IMR-90 (cell line): ENCODE data around the gene NFKBIA. TPM values are rescaled to one million over a fixed set of nuclear protein-coding genes. Genes with fewer than 3 reads are reported as not detected.
A peak's percentile ranks its signal among the peaks of the same experiment; 100 is the strongest.

Source experiments
- ATAC-seq: fragments of 200-7000 bp; cut with Tn5 transposase; 2 replicates; pipeline ENCODE4 v1.9.1; 2020; ENCODE audit warnings: low read depth, mild to moderate bottlenecking, moderate library complexity
- BruUV-seq: library from RNA; stranded (reverse); fragments of 400-500 nt; replicated peaks from 2 replicates; lab custom pipeline; 2021; lab: Mats Ljungman, UMichigan
- CTCF ChIA-PET: fragments of 300-600 bp; formaldehyde crosslinking; extraction: SDS; loops from one replicate; lab custom pipeline; 2021; ENCODE audit warnings: antibody characterized with exemption; lab: Yijun Ruan, JAX
- POLR2A ChIA-PET: fragments of 300-600 bp; sonication (Branson Sonifier 250); formaldehyde crosslinking; loops from one replicate; lab custom pipeline; 2022; ENCODE audit warnings: antibody characterized with exemption; ENCODE audit not compliant: unreplicated experiment; lab: Charles Lee
- DNase-seq: peaks from one replicate; pipeline ENCODE4 v3.0.0; 2013
- H2AFZ ChIP-seq: replicated peaks from 2 replicates; pipeline ENCODE3; 2013; ENCODE audit warnings: low read length, mild to moderate bottlenecking; ENCODE audit not compliant: poor library complexity
- H2AK5ac ChIP-seq: 2 replicates; pipeline ENCODE4 v1.6.1; 2013; ENCODE audit warnings: low read depth, low read length, inconsistent platforms
- H2AK9ac ChIP-seq: replicated peaks from 2 replicates; pipeline ENCODE3; 2013; ENCODE audit warnings: mild to moderate bottlenecking, low read depth, low read length, moderate library complexity; ENCODE audit not compliant: poor library complexity
- H2BK120ac ChIP-seq: 2 replicates; pipeline ENCODE4 v1.6.1; 2013; ENCODE audit warnings: low read depth, low read length, inconsistent platforms
- H2BK15ac ChIP-seq: 3 replicates; pipeline ENCODE4 v1.6.1; 2013; ENCODE audit warnings: low read depth, low read length, inconsistent platforms
- H2BK20ac ChIP-seq: 2 replicates; pipeline ENCODE4 v1.6.1; 2013; ENCODE audit warnings: low read depth, mild to moderate bottlenecking, inconsistent platforms, low read length, moderate library complexity
- H2BK5ac ChIP-seq: 2 replicates; pipeline ENCODE4 v1.6.1; 2013; ENCODE audit warnings: mild to moderate bottlenecking, low read depth, low read length, inconsistent platforms; ENCODE audit not compliant: poor library complexity, severe bottlenecking
- H3K14ac ChIP-seq: replicated peaks from 2 replicates; pipeline ENCODE4 v1.6.1; 2013; ENCODE audit warnings: low read depth, low read length, inconsistent platforms
- H3K18ac ChIP-seq: 2 replicates; pipeline ENCODE4 v1.6.1; 2013; ENCODE audit warnings: low read depth, low read length, control low read depth
- H3K23ac ChIP-seq: 2 replicates; pipeline ENCODE4 v1.6.1; 2013; ENCODE audit warnings: low read depth, low read length, inconsistent platforms
- H3K27ac ChIP-seq: 2 replicates; pipeline ENCODE4 v1.5.1; 2013; ENCODE audit warnings: mild to moderate bottlenecking, control low read depth, low read length; ENCODE audit not compliant: insufficient read depth
- H3K27me3 ChIP-seq: 2 replicates; pipeline ENCODE4 v1.6.1; 2013; ENCODE audit warnings: low read length; ENCODE audit not compliant: control insufficient read depth, insufficient read depth
- H3K36me3 ChIP-seq: 2 replicates; pipeline ENCODE4 v1.6.1; 2013; ENCODE audit warnings: low read length, mixed read lengths; ENCODE audit not compliant: control insufficient read depth, insufficient read depth
- H3K4ac ChIP-seq: 2 replicates; pipeline ENCODE4 v1.6.1; 2013; ENCODE audit warnings: low read depth, low read length, inconsistent platforms
- H3K4me1 ChIP-seq: 2 replicates; pipeline ENCODE4 v1.6.1; 2013; ENCODE audit warnings: low read length, mixed read lengths; ENCODE audit not compliant: control insufficient read depth, insufficient read depth
- H3K4me2 ChIP-seq: 2 replicates; pipeline ENCODE4 v1.6.1; 2013; ENCODE audit warnings: low read depth, mild to moderate bottlenecking, control low read depth, low read length, moderate library complexity
- H3K4me3 ChIP-seq: 2 replicates; pipeline ENCODE4 v1.5.1; 2013; ENCODE audit warnings: low read depth, mild to moderate bottlenecking, control low read depth, low read length, moderate library complexity; ENCODE audit not compliant: insufficient read depth
- H3K56ac ChIP-seq: 2 replicates; pipeline ENCODE4 v1.6.1; 2013; ENCODE audit warnings: low read length, inconsistent platforms; ENCODE audit not compliant: insufficient read depth; ENCODE audit errors: extremely low read depth
- H3K79me1 ChIP-seq, 2 experiments: 2 replicates each; pipeline ENCODE4 v1.6.1; 2013; ENCODE audit warnings: low read length in 2 of 2, inconsistent platforms in 1 of 2, low read depth in 1 of 2
- H3K9ac ChIP-seq: 2 replicates; pipeline ENCODE4 v1.6.1; 2013; ENCODE audit warnings: low read depth, low read length, control low read depth
- H3K9me1 ChIP-seq: 2 replicates; pipeline ENCODE4 v1.6.1; 2013; ENCODE audit warnings: low read length, inconsistent platforms; ENCODE audit not compliant: insufficient read depth
- H3K9me3 ChIP-seq: 2 replicates; pipeline ENCODE4 v1.6.1; 2013; ENCODE audit warnings: low read length; ENCODE audit not compliant: control insufficient read depth, insufficient read depth
- H4K20me1 ChIP-seq: 2 replicates; pipeline ENCODE4 v1.6.1; 2013; ENCODE audit warnings: low read length, inconsistent platforms; ENCODE audit not compliant: insufficient read depth
- H4K5ac ChIP-seq: 2 replicates; pipeline ENCODE4 v1.6.1; 2013; ENCODE audit warnings: mild to moderate bottlenecking, low read depth, low read length, control low read depth
- H4K8ac ChIP-seq, 2 experiments: 2 replicates each; pipeline ENCODE4 v1.6.1; 2013; ENCODE audit warnings: low read depth in 2 of 2, low read length in 2 of 2, control low read depth in 1 of 2, inconsistent platforms in 1 of 2
- H4K91ac ChIP-seq: 2 replicates; pipeline ENCODE4 v1.6.1; 2013; ENCODE audit warnings: low read depth, low read length, inconsistent platforms; ENCODE audit not compliant: insufficient read depth
- BHLHE40 ChIP-seq: fragments of 150-350 bp; IDR thresholded peaks from 2 replicates; pipeline ENCODE4 v1.6.1; 2016; ENCODE audit warnings: mild to moderate bottlenecking, low read depth, low read length
- MAFK ChIP-seq: IDR thresholded peaks from 2 replicates; pipeline ENCODE4 v1.6.1; 2012; ENCODE audit warnings: low read depth, low read length, improper control_type of control experiment
- MAZ ChIP-seq: IDR thresholded peaks from 2 replicates; pipeline ENCODE4 v1.6.1; 2012; ENCODE audit warnings: low read depth, mild to moderate bottlenecking, low read length, improper control_type of control experiment, moderate library complexity, borderline replicate concordance
- MXI1 ChIP-seq: IDR thresholded peaks from 2 replicates; pipeline ENCODE4 v1.6.1; 2012; ENCODE audit warnings: low read depth, mild to moderate bottlenecking, low read length, moderate library complexity, borderline replicate concordance
- NFE2L2 ChIP-seq: fragments of 150-350 bp; IDR thresholded peaks from 2 replicates; pipeline ENCODE4 v1.6.1; 2016; ENCODE audit warnings: low read depth, mild to moderate bottlenecking, low read length
- RAD21 ChIP-seq: IDR thresholded peaks from 2 replicates; pipeline ENCODE4 v1.6.1; 2012; ENCODE audit warnings: low read length, improper control_type of control experiment
- RCOR1 ChIP-seq: IDR thresholded peaks from 2 replicates; pipeline ENCODE4 v1.6.1; 2012; ENCODE audit warnings: mild to moderate bottlenecking, low read length, improper control_type of control experiment; ENCODE audit not compliant: insufficient replicate concordance
- RFX5 ChIP-seq: IDR thresholded peaks from 2 replicates; pipeline ENCODE4 v1.8.0; 2012; ENCODE audit warnings: low read depth, mild to moderate bottlenecking, low read length, moderate library complexity
- WGBS, 2 experiments: methylation state at CpG; one replicate each; pipeline versions ENCODE4 v1.1.5 to v1.1.7; 2013; ENCODE audit warnings: missing lambda C conversion rate in 2 of 2; ENCODE audit not compliant: insufficient read length in 1 of 2; ENCODE audit errors: extremely low coverage in 2 of 2; 5-methylcytosine and 5-hydroxymethylcytosine counted together
- dilution Hi-C: fragments of 300-500 bp; cut with HindIII; formaldehyde crosslinking; loops from one replicate; pipeline ENCODE4 v1.14.3; 2018; ENCODE audit warnings: low sequenced_read_pairs; ENCODE audit not compliant: unreplicated experiment
- in situ Hi-C: fragments of 300-500 bp; cut with MboI; formaldehyde crosslinking; loops from 3 replicates; pipeline ENCODE4 v1.14.3; 2019; ENCODE audit warnings: low sequenced_read_pairs, inconsistent platforms, mixed read lengths
- intact Hi-C: fragments of 100-400 bp; cut with micrococcal nuclease; formaldehyde crosslinking; loops from 2 replicates; pipeline ENCODE4 v1.10.0; 2022
- polyA plus RNA-seq, 3 experiments: library from polyadenylated mRNA; depleted of rRNA; stranded (reverse); fragments of >200 nt; gene quantifications; 2 replicates each; pipeline ENCODE4 v1.2.3, GENCODE V29; 2012; ENCODE audit warnings: low replicate concordance in 1 of 3
- total RNA-seq: library from RNA; depleted of rRNA; stranded (reverse); fragments of >200 nt; gene quantifications from 2 replicates; pipeline ENCODE4 v1.2.3, GENCODE V29; 2012
- TF ChIP-seq, protein P1 (sequence below): fragments of 150-350 bp; IDR thresholded peaks from 2 replicates; pipeline ENCODE4 v1.6.1; 2016; ENCODE audit warnings: low read depth, mild to moderate bottlenecking, low read length, moderate library complexity, borderline replicate concordance
- TF ChIP-seq, protein P2 (sequence below): conservative IDR thresholded peaks from 2 replicates; pipeline ENCODE4 v1.5.1; 2012; ENCODE audit warnings: mild to moderate bottlenecking, low read depth, low read length, improper control_type of control experiment
- TF ChIP-seq, protein P3 (sequence below): fragments of 150-350 bp; IDR thresholded peaks from 2 replicates; pipeline ENCODE4 v1.6.1; 2017; ENCODE audit warnings: mild to moderate bottlenecking, antibody characterized with exemption, low read length, low read depth

Gene NFKBIA
- total and polyA plus RNA-seq, 2 of the 4 experiments (the other 2 are of a cell fraction): 71.1 to 97.1 TPM

DNA sequence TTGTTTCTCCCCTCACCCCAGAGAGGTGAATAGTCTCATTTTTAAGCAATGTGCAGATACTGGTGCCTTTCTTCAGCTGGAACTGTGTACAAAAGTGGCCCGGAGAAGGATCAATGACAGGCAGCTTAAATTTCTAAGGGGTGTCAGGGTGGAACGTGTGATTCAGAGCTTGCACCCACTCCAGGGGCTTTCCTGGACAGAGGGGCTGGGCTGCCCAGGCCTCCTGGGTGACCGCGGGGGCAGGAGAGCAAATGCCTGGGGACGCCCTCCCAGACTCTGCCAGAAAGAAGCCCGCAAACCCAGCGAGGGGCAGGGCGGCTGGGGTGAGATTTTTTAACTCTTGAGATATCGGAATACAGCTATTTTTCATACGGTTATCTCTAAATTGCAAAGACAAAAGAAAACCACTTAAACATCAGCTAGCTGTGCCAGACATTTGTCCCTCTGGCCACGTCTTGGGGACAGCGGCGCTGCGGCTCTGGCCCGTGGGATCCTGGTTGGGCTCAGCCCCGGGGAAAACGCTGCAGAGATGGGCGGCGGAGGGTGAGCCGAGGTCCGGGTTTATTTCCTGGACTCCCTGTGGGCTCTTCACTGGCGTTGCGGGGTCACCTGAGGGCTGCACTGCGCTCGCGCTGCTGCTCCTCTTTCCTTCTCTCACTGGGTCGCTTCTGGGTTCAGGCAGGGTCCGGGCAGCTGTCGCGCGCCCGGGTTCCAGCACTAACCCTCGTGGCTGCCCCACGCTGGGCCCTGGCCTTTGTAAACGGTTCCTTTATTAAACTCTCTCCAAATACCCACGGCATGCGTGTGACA lies 35.8 kb downstream of the NFKBIA start:
- Histone ChIP-seq H4K20me1 (no peaks in the 10 kb centered on the region), H2BK15ac (no peak overlapping the region), H3K9me1 (peaks cover 22% of the 10 kb centered on the region), H3K23ac (no peak overlapping the region), H4K91ac (no peak overlapping the region), H3K4ac (no peak overlapping the region), H4K8ac (no peak overlapping the region), H3K56ac (no peak overlapping the region), H3K4me2 (no peak overlapping the region), H2BK5ac (no peak overlapping the region), H2BK120ac (peak overlapping the region; percentile 14; the same call in 1 of the 2 replicates), H3K79me1 (0 out of 4 replicates have a peak, but pooled peaks cover 0 to 4% of the 10 kb centered on the region in 2 experiments), H3K4me3 (no peak overlapping the region), H2AK9ac (no peak overlapping the region), H3K27me3 (no peaks in the 10 kb centered on the region), H2BK20ac (no peak overlapping the region), H3K27ac (no peak overlapping the region), H3K14ac (no peak overlapping the region), H3K18ac (no peak overlapping the region), H3K9me3 (peaks cover 5% of the 10 kb centered on the region), H2AFZ (peak overlapping the region; percentile 33), H2AK5ac (no peak overlapping the region), H3K36me3 (no peaks in the 10 kb centered on the region), H4K5ac (no peak overlapping the region), H3K4me1 (peaks cover 29% of the 10 kb centered on the region), H3K9ac (no peak overlapping the region)
- ChIA-PET POLR2A (no interaction called here), CTCF (no interaction called here)
- in situ Hi-C loops (no loop called here), intact Hi-C loops (no loop called here), dilution Hi-C loops (no loop called here)
- no peak for TF ChIP-seq RAD21
- no peak for TF ChIP-seq RFX5
- TF ChIP-seq NFE2L2: no peak
- TF ChIP-seq, protein P1, sequence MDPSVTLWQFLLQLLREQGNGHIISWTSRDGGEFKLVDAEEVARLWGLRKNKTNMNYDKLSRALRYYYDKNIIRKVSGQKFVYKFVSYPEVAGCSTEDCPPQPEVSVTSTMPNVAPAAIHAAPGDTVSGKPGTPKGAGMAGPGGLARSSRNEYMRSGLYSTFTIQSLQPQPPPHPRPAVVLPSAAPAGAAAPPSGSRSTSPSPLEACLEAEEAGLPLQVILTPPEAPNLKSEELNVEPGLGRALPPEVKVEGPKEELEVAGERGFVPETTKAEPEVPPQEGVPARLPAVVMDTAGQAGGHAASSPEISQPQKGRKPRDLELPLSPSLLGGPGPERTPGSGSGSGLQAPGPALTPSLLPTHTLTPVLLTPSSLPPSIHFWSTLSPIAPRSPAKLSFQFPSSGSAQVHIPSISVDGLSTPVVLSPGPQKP: no peak
- no peak for TF ChIP-seq BHLHE40
- TF ChIP-seq MAFK: no peak
- TF ChIP-seq MAZ: no peak
- no peak for TF ChIP-seq MXI1
- no peak for TF ChIP-seq RCOR1
- TF ChIP-seq, protein P2, sequence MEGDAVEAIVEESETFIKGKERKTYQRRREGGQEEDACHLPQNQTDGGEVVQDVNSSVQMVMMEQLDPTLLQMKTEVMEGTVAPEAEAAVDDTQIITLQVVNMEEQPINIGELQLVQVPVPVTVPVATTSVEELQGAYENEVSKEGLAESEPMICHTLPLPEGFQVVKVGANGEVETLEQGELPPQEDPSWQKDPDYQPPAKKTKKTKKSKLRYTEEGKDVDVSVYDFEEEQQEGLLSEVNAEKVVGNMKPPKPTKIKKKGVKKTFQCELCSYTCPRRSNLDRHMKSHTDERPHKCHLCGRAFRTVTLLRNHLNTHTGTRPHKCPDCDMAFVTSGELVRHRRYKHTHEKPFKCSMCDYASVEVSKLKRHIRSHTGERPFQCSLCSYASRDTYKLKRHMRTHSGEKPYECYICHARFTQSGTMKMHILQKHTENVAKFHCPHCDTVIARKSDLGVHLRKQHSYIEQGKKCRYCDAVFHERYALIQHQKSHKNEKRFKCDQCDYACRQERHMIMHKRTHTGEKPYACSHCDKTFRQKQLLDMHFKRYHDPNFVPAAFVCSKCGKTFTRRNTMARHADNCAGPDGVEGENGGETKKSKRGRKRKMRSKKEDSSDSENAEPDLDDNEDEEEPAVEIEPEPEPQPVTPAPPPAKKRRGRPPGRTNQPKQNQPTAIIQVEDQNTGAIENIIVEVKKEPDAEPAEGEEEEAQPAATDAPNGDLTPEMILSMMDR: no peak
- TF ChIP-seq, protein P3, sequence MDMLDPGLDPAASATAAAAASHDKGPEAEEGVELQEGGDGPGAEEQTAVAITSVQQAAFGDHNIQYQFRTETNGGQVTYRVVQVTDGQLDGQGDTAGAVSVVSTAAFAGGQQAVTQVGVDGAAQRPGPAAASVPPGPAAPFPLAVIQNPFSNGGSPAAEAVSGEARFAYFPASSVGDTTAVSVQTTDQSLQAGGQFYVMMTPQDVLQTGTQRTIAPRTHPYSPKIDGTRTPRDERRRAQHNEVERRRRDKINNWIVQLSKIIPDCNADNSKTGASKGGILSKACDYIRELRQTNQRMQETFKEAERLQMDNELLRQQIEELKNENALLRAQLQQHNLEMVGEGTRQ: no peak
- no TSS peak for BruUV-seq
- no peak for ATAC-seq
- DNase-seq: no peak
- 68% methylated on average over 24 of the region's 37 CpGs; no CpG with 5 or more reads in 1 of the 2 experiments for WGBS, 2 experiments
